HG02588 (cell line): ENCODE results near the gene MCF2.

Source experiments
- ATAC-seq: cut with Tn5 transposase; IDR thresholded peaks from one replicate; pipeline ENCODE4 v1.9.1; 2021; ENCODE audit warnings: mild to moderate bottlenecking, moderate library complexity; ENCODE audit not compliant: unreplicated experiment

MCF2 gene

DNA sequence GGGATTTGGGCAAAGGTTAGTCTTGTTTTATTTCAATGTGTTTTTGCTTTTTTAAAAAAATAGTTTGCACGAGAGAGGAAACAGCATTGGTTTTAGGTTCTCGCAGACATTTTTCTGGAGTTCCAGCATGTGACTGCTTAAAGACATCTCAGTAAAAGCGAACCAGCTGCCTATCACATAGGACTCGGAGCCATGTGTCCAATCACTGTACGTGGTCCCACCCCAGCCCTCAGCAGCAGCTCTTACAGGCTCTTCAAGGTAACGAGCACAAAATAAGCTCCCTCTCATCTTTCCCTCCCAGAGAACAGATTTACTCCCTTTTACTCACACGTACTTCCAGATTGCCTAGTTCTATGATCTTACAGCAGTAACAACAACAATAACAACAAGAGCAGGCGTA is 68.7 kb downstream of the MCF2 start:
- ATAC-seq: no peak

DNA sequence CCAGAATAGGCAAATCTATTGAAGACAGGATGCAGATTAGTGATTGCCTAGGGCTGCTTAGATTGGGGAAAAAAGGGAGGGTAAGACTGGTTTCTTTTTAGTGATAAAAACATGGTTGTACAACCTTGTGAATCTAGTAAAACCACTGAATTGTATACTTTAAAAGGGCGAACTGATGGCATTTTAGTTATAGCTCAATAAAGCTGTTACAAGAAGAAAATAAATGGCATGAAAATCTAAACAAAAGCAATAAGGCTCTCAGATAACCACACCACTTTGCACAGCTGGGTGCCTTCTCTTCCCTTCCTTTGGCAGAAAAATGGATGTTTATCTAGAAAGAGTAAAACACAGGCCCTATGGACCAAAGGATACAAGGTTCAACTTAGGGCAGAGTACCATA is 107.9 kb downstream of the MCF2 start:
- ATAC-seq: no peak

DNA sequence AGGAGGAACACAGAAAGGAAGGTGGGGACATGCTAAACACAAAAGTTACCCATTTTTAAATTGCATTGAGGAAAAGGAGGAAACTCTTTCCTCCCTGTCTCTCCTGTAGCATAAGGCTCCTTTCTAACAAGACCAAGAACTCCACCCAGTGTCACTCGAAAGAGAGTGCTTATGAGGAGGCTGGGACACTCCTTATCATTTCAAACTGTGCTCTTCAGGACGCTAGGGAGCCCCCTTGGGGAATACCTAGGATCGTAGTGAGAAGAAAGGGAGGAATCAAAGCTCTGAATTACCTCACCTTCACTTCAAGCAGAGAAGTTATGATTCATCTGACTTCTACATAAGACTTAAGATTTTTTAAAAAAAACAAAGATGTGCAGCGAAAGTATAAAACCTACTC is 111.9 kb downstream of the MCF2 start:
- ATAC-seq: no peak

DNA sequence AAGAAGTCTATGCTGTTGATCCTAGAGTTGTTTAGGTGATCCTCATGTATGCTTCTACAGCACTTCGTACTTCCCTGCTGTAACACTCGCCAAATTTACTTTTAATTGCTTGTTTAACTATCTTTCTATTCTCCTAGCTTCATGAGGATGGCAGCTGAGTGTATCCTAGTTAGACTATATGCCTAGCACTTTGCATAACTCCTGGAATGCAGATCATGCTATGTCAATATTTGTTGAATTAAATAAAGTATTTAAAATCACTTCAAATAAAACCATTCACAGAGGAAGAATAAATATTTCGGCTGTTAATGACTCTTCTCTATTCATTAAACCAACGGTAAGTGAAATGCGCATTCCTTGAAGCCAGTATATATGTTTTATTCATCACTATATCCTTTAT is 122.4 kb downstream of the MCF2 start:
- no peak for ATAC-seq

GRCh38 chrX:139581068-139581467 is 126.9 kb downstream of the MCF2 start:
- no peak for ATAC-seq

DNA sequence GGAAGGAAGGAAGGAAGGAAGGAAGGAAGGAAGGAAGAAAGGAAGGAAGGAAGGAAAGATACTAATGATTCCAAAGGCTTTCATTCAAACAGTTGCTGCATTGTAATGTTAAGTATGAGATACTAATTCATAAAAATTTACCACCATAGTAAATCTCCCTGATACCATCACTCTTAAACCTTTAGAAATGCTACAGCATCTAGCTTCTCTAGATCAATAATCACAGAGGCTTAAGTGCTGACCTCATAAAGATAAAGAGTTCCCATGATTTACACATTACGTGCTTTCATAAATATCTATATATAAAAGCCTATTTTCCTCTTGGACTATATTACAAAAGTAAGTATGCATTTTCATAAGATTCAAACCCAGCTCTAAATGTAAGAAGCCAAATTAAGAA is 141.0 kb downstream of the MCF2 start:
- ATAC-seq: no peak

DNA sequence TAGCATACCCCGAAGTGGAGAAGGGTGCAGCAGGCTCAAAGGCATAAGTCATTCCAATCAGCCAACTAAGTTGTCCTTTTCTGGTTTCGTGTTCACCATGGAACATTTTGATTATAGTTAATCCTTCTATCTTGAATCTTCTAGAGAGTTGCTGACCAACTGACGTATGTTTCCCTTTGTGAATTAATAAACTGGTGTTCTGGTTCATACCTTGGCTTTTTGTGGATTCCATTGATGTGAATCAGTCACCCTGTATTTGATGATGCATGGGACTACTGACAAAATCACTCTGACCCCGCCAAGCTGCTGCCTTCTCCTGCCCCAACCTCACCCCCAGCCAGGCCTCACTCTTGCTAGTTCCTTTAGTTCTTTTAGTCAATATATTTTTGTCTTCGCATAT is 144.7 kb downstream of the MCF2 start:
- no peak for ATAC-seq

DNA sequence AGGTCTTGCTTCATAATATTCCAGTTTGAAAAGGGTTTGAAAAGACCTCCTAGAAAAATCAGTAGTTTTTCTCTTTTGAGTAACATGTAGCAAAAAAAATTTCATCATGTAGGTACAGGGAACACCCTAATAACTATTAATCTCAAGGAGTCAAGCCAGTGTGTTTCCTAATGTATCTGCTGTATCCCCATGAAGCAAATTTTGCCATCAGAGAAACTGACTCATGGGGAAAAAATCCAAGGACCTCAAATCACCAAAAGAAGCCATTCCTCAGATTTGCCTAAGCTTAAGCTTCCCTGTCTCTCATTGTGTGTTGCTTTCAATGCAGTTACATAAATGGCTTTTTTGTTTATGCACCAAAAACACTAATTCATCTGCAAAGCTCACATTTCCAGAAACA is 147.7 kb downstream of the MCF2 start:
- no peak for ATAC-seq

GRCh38 chrX:139559383-139560042 is 148.5 kb downstream of the MCF2 start:
- peak; percentile 80 for ATAC-seq

- no peak for ATAC-seq
These were observed 152.8 kb downstream of the MCF2 start for GRCh38 chrX:139554991-139555675.

GRCh38 chrX:139554376-139554775 is 153.6 kb downstream of the MCF2 start:
- ATAC-seq: peak; percentile 25

DNA sequence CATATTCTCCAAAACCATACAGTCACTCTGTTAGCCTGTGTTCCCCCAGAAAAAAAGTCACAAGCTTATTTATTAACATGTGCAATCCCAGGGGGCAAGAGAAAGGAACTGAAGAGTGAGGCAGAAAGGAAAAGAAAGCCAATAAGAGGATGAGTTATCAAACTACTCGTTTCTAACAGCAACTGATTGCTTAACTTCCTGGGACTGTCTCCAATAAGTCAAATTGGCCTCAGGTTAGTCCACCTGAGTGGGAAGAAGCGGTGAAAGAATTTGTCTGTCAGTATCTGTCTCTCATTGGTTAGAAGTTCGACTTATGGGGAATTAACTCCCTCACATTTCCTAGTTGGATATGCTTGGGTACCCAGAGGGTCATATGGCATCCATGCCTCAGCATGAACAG is 163.4 kb downstream of the MCF2 start:
- ATAC-seq: no peak

DNA sequence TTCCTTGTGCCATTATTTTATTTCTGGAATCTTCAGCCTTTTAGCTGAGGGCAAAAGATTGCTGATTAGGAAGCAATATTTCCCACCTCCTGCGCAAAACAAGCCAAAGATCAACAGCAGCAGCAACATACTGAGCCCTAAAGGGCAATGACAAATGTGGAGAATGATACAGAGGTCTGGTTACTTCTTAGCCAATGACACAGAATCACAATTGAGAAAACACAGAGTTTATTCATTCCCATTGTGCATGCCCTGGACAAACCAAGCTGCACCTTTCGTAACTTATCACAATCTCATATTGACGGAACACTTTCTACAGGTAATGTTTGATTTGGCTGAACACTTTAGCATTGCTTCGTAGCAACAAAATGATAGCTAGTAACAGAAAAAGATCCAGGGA is 164.0 kb downstream of the MCF2 start:
- ATAC-seq: no peak

- no peak for ATAC-seq
These were observed 165.3 kb downstream of the MCF2 start for GRCh38 chrX:139542652-139543051.

- ATAC-seq: peak; percentile 84
These were observed 168.8 kb downstream of the MCF2 start for GRCh38 chrX:139538907-139539790.

GRCh38 chrX:139533444-139533843 is 174.5 kb downstream of the MCF2 start:
- ATAC-seq: no peak

- no peak for ATAC-seq
These were observed 175.1 kb downstream of the MCF2 start for GRCh38 chrX:139532834-139533233.
